ENCODE results near the gene PRDM11.

DNA sequence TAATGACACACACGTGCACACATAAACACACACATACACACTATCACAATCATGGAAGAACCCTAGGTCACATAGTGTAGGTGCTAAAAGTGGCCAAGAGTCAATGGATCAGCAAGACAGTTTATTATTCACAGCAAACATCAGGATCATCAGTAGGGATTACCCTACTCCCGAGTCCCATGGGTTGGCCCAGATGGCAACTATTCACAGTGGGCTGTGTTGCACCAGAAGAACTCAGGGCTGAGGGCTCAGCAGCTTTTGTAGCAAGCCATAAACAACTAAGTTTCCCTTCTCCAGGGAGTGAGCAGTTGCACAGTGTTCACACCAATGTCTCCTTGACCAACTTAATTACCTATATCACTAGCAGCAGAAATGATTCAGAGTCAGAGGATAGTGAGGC, 20.8 kb downstream of the PRDM11 start:
- TF ChIP-seq, protein P1, sequence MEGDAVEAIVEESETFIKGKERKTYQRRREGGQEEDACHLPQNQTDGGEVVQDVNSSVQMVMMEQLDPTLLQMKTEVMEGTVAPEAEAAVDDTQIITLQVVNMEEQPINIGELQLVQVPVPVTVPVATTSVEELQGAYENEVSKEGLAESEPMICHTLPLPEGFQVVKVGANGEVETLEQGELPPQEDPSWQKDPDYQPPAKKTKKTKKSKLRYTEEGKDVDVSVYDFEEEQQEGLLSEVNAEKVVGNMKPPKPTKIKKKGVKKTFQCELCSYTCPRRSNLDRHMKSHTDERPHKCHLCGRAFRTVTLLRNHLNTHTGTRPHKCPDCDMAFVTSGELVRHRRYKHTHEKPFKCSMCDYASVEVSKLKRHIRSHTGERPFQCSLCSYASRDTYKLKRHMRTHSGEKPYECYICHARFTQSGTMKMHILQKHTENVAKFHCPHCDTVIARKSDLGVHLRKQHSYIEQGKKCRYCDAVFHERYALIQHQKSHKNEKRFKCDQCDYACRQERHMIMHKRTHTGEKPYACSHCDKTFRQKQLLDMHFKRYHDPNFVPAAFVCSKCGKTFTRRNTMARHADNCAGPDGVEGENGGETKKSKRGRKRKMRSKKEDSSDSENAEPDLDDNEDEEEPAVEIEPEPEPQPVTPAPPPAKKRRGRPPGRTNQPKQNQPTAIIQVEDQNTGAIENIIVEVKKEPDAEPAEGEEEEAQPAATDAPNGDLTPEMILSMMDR (IDR thresholded peaks at IDR 0.05): no peak
- TF ChIP-seq POLR2A (IDR thresholded peaks at IDR 0.05; ENCODE audit: low read depth): no peak
- no peak for TF ChIP-seq POLR2AphosphoS5 (IDR thresholded peaks at IDR 0.05)
- TF ChIP-seq EP300 (IDR thresholded peaks at IDR 0.05): no peak
